Retinal pigment epithelial cell (primary cell): ENCODE measurements around the gene SBF1.
A peak's percentile ranks its signal among the peaks of the same experiment; 100 is the strongest.

Experiments used
- DNase-seq: peaks from one replicate; pipeline ENCODE4 v3.0.0-alpha.2; 2010; ENCODE audit warnings: low read depth
- H3K4me3 ChIP-seq: 2 replicates; pipeline ENCODE4 v1.5.1; 2011; ENCODE audit warnings: mild to moderate bottlenecking, low read length, control low read depth, moderate library complexity
- CTCF ChIP-seq: conservative IDR thresholded peaks from 2 replicates; pipeline ENCODE4 v1.5.1; 2011; ENCODE audit warnings: low read depth, low read length, control low read depth, inconsistent platforms

SBF1 gene

GRCh38 chr22:50475652-50476002 lies 792 bp upstream of the SBF1 start:
- TF ChIP-seq CTCF = no peak
- no peak for DNase-seq
- H3K4me3 ChIP-seq = no peak overlapping the region

- peak; percentile 34 for DNase-seq
- TF ChIP-seq CTCF = no peak
- peak overlapping the region; percentile 63 for H3K4me3 ChIP-seq
Measured at GRCh38 chr22:50473855-50474671, 772 bp downstream of the SBF1 start.

- TF ChIP-seq CTCF = peak; percentile 52
- no peak for DNase-seq
- H3K4me3 ChIP-seq = no peak overlapping the region
Measured at GRCh38 chr22:50473088-50473487, 1.7 kb downstream of the SBF1 start.

- no peak for TF ChIP-seq CTCF
- DNase-seq = no peak
- H3K4me3 ChIP-seq = no peak overlapping the region
Measured at GRCh38 chr22:50471962-50472361, 2.9 kb downstream of the SBF1 start.

- no peak for DNase-seq
- TF ChIP-seq CTCF = no peak
- no peak overlapping the region for H3K4me3 ChIP-seq
Measured at GRCh38 chr22:50471197-50471847, 3.5 kb downstream of the SBF1 start.

- no peak for DNase-seq
- H3K4me3 ChIP-seq = no peak overlapping the region
- TF ChIP-seq CTCF = no peak
Measured at GRCh38 chr22:50470491-50470890, 4.3 kb downstream of the SBF1 start.
